Hepatocyte (in vitro differentiated cells): ENCODE measurements around the gene ADAM12.

Source experiments
- CTCF ChIP-seq: fragments of 200-600 bp; sonication (generic); IDR thresholded peaks from 2 replicates; pipeline ENCODE4 v1.5.1; 2016; ENCODE audit warnings: antibody characterized with exemption, mild to moderate bottlenecking; ENCODE audit not compliant: poor library complexity
- EZH2 ChIP-seq: fragments of 200-600 bp; sonication (generic); IDR thresholded peaks from 2 replicates; pipeline ENCODE4 v1.6.1; 2016; ENCODE audit warnings: antibody characterized with exemption, mild to moderate bottlenecking, borderline replicate concordance

GRCh38 chr10:126108693-126109092 is 279.6 kb downstream of the ADAM12 start:
- TF ChIP-seq CTCF, result no peak
- TF ChIP-seq EZH2, result no peak
